Measurements from ENCODE around the gene TIAM2.

DNA sequence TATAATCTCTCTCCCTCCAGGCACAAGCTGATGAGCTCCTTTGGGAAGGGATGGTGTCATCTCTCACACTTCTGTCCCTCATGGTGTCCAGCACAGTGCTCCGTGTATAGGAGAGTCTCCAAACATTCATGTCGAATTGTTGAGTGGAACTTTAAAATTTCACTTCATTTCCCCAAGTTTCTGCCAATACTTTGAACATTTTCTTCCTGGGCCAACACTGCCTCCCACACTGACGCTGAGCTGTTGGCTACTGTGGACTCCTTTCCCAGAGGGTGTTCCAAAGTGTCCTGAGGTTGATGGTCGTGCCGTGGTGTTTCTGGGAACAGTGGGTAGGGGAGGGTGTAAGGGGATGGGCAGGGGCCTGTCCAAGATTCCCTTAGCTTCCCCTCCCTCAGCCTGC, 122.7 kb downstream of the TIAM2 start:
- TF ChIP-seq, protein P1, sequence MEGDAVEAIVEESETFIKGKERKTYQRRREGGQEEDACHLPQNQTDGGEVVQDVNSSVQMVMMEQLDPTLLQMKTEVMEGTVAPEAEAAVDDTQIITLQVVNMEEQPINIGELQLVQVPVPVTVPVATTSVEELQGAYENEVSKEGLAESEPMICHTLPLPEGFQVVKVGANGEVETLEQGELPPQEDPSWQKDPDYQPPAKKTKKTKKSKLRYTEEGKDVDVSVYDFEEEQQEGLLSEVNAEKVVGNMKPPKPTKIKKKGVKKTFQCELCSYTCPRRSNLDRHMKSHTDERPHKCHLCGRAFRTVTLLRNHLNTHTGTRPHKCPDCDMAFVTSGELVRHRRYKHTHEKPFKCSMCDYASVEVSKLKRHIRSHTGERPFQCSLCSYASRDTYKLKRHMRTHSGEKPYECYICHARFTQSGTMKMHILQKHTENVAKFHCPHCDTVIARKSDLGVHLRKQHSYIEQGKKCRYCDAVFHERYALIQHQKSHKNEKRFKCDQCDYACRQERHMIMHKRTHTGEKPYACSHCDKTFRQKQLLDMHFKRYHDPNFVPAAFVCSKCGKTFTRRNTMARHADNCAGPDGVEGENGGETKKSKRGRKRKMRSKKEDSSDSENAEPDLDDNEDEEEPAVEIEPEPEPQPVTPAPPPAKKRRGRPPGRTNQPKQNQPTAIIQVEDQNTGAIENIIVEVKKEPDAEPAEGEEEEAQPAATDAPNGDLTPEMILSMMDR (IDR thresholded peaks at IDR 0.05; ENCODE audit: borderline replicate concordance, extremely low read depth, low read length, poor library complexity, severe bottlenecking) = no peak
- TF ChIP-seq EZH2 (IDR thresholded peaks at IDR 0.05; ENCODE audit: borderline replicate concordance, low read depth, low read length, severe bottlenecking) = no peak

Measured in DND-41 (cell line).